ENCODE results near the gene LEFTY1.

Gene LEFTY1

GRCh38 chr1:225899044-225899925 is 10.3 kb upstream of the LEFTY1 start:
- no peaks in the 10 kb centered on the region for H3K27me3 ChIP-seq (ENCODE audit: control insufficient read depth in 2 of 2, insufficient read depth in 2 of 2, low read length in 2 of 2)
- peaks cover 21 to 26% of the 10 kb centered on the region in 2 donors for H3K4me1 ChIP-seq (ENCODE audit: control insufficient read depth in 2 of 2, insufficient read depth in 2 of 2, low read length in 2 of 2)
- H3K27ac ChIP-seq (ENCODE audit: low read depth in 2 of 2, low read length in 2 of 2), result no peak overlapping the region
- no peak overlapping the region for H3K9ac ChIP-seq (ENCODE audit: low read depth in 1 of 2, low read length in 2 of 2)
- no peaks in the 10 kb centered on the region for H3K9me3 ChIP-seq (ENCODE audit: control insufficient read depth in 2 of 2, low read length in 2 of 2)
- no peak overlapping the region for H3K4me3 ChIP-seq (ENCODE audit: low read length in 2 of 2)
- H3K36me3 ChIP-seq (ENCODE audit: control insufficient read depth in 2 of 2, insufficient read depth in 2 of 2, low read length in 2 of 2), result no peaks in the 10 kb centered on the region

- Histone ChIP-seq H3K27me3 (ENCODE audit: control insufficient read depth in 2 of 2, insufficient read depth in 2 of 2, low read length in 2 of 2) (no peaks in the 10 kb centered on the region), H3K4me1 (ENCODE audit: control insufficient read depth in 2 of 2, insufficient read depth in 2 of 2, low read length in 2 of 2) (peaks cover 21 to 26% of the 10 kb centered on the region in 2 donors), H3K9ac (ENCODE audit: low read depth in 1 of 2, low read length in 2 of 2) (peak overlapping the region; percentile 6 to 36), H3K27ac (ENCODE audit: low read depth in 2 of 2, low read length in 2 of 2) (peak overlapping the region; percentile 81 to 84), H3K36me3 (ENCODE audit: control insufficient read depth in 2 of 2, insufficient read depth in 2 of 2, low read length in 2 of 2) (no peaks in the 10 kb centered on the region), H3K9me3 (ENCODE audit: control insufficient read depth in 2 of 2, low read length in 2 of 2) (no peaks in the 10 kb centered on the region), H3K4me3 (ENCODE audit: low read length in 2 of 2) (no peak overlapping the region)
Observed at GRCh38 chr1:225897595-225898514, 8.9 kb upstream of the LEFTY1 start.

GRCh38 chr1:225896937-225897549 is 8.1 kb upstream of the LEFTY1 start:
- Histone ChIP-seq H3K4me3 (ENCODE audit: low read length in 2 of 2) (peak overlapping the region; percentile 19 to 34), H3K27ac (ENCODE audit: low read depth in 2 of 2, low read length in 2 of 2) (peak overlapping the region; percentile 81 to 84), H3K9ac (ENCODE audit: low read depth in 1 of 2, low read length in 2 of 2) (peak overlapping the region; percentile 1 to 62)

GRCh38 chr1:225896494-225896893 is 7.5 kb upstream of the LEFTY1 start:
- no peaks in the 10 kb centered on the region for H3K27me3 ChIP-seq (ENCODE audit: control insufficient read depth in 2 of 2, insufficient read depth in 2 of 2, low read length in 2 of 2)
- no peaks in the 10 kb centered on the region for H3K9me3 ChIP-seq (ENCODE audit: control insufficient read depth in 2 of 2, low read length in 2 of 2)
- peak overlapping the region; percentile 4 to 19 for H3K4me3 ChIP-seq (ENCODE audit: low read length in 2 of 2)
- H3K9ac ChIP-seq (ENCODE audit: low read depth in 1 of 2, low read length in 2 of 2), result peak overlapping the region; percentile 1 to 62
- H3K4me1 ChIP-seq (ENCODE audit: control insufficient read depth in 2 of 2, insufficient read depth in 2 of 2, low read length in 2 of 2), result peaks cover 27 to 28% of the 10 kb centered on the region in 2 donors
- H3K27ac ChIP-seq (ENCODE audit: low read depth in 2 of 2, low read length in 2 of 2), result peak overlapping the region; percentile 81 to 84
- H3K36me3 ChIP-seq (ENCODE audit: control insufficient read depth in 2 of 2, insufficient read depth in 2 of 2, low read length in 2 of 2), result no peaks in the 10 kb centered on the region

More at GRCh38 chr1:225896937-225897549, 8.1 kb upstream of the LEFTY1 start:
- no peaks in the 10 kb centered on the region for H3K36me3 ChIP-seq (ENCODE audit: control insufficient read depth in 2 of 2, insufficient read depth in 2 of 2, low read length in 2 of 2)
- H3K4me1 ChIP-seq (ENCODE audit: control insufficient read depth in 2 of 2, insufficient read depth in 2 of 2, low read length in 2 of 2), result peaks cover 24 to 26% of the 10 kb centered on the region in 2 donors
- no peaks in the 10 kb centered on the region for H3K27me3 ChIP-seq (ENCODE audit: control insufficient read depth in 2 of 2, insufficient read depth in 2 of 2, low read length in 2 of 2)
- H3K9me3 ChIP-seq (ENCODE audit: control insufficient read depth in 2 of 2, low read length in 2 of 2), result no peaks in the 10 kb centered on the region

GRCh38 chr1:225892307-225892706 is 3.4 kb upstream of the LEFTY1 start:
- H3K27me3 ChIP-seq (ENCODE audit: control insufficient read depth in 2 of 2, insufficient read depth in 2 of 2, low read length in 2 of 2), result no peaks in the 10 kb centered on the region
- H3K4me3 ChIP-seq (ENCODE audit: low read length in 2 of 2), result no peak overlapping the region
- H3K36me3 ChIP-seq (ENCODE audit: control insufficient read depth in 2 of 2, insufficient read depth in 2 of 2, low read length in 2 of 2), result no peaks in the 10 kb centered on the region
- peaks cover 36 to 38% of the 10 kb centered on the region in 2 donors for H3K4me1 ChIP-seq (ENCODE audit: control insufficient read depth in 2 of 2, insufficient read depth in 2 of 2, low read length in 2 of 2)
- no peaks in the 10 kb centered on the region for H3K9me3 ChIP-seq (ENCODE audit: control insufficient read depth in 2 of 2, low read length in 2 of 2)
- H3K27ac ChIP-seq (ENCODE audit: low read depth in 2 of 2, low read length in 2 of 2), result peak overlapping the region; percentile 4 to 51
- no peak overlapping the region for H3K9ac ChIP-seq (ENCODE audit: low read depth in 1 of 2, low read length in 2 of 2)

- Histone ChIP-seq H3K27me3 (ENCODE audit: control insufficient read depth in 2 of 2, insufficient read depth in 2 of 2, low read length in 2 of 2) (no peaks in the 10 kb centered on the region), H3K9ac (ENCODE audit: low read depth in 1 of 2, low read length in 2 of 2) (peak overlapping the region in 1 of 2 donors; percentile 65), H3K36me3 (ENCODE audit: control insufficient read depth in 2 of 2, insufficient read depth in 2 of 2, low read length in 2 of 2) (peaks cover 0 to 2% of the 10 kb centered on the region in 2 donors), H3K4me1 (ENCODE audit: control insufficient read depth in 2 of 2, insufficient read depth in 2 of 2, low read length in 2 of 2) (peaks cover 32 to 34% of the 10 kb centered on the region in 2 donors), H3K27ac (ENCODE audit: low read depth in 2 of 2, low read length in 2 of 2) (peak overlapping the region; percentile 89 to 95), H3K4me3 (ENCODE audit: low read length in 2 of 2) (peak overlapping the region in 1 of 2 donors; percentile 39), H3K9me3 (ENCODE audit: control insufficient read depth in 2 of 2, low read length in 2 of 2) (no peaks in the 10 kb centered on the region)
Observed at GRCh38 chr1:225891229-225891972, 2.5 kb upstream of the LEFTY1 start.

- peak overlapping the region; percentile 89 to 95 for H3K27ac ChIP-seq (ENCODE audit: low read depth in 2 of 2, low read length in 2 of 2)
- peak overlapping the region in 1 of 2 donors; percentile 65 for H3K9ac ChIP-seq (ENCODE audit: low read depth in 1 of 2, low read length in 2 of 2)
- peak overlapping the region in 1 of 2 donors; percentile 39 for H3K4me3 ChIP-seq (ENCODE audit: low read length in 2 of 2)
- no peaks in the 10 kb centered on the region for H3K27me3 ChIP-seq (ENCODE audit: control insufficient read depth in 2 of 2, insufficient read depth in 2 of 2, low read length in 2 of 2)
- peaks cover 32 to 33% of the 10 kb centered on the region in 2 donors for H3K4me1 ChIP-seq (ENCODE audit: control insufficient read depth in 2 of 2, insufficient read depth in 2 of 2, low read length in 2 of 2)
- H3K9me3 ChIP-seq (ENCODE audit: control insufficient read depth in 2 of 2, low read length in 2 of 2), result no peaks in the 10 kb centered on the region
- H3K36me3 ChIP-seq (ENCODE audit: control insufficient read depth in 2 of 2, insufficient read depth in 2 of 2, low read length in 2 of 2), result peaks cover 0 to 2% of the 10 kb centered on the region in 2 donors
Observed at GRCh38 chr1:225890346-225891228, 1.6 kb upstream of the LEFTY1 start.

GRCh38 chr1:225889743-225890142 is 797 bp upstream of the LEFTY1 start:
- peaks cover 32 to 33% of the 10 kb centered on the region in 2 donors for H3K4me1 ChIP-seq (ENCODE audit: control insufficient read depth in 2 of 2, insufficient read depth in 2 of 2, low read length in 2 of 2)
- H3K9me3 ChIP-seq (ENCODE audit: control insufficient read depth in 2 of 2, low read length in 2 of 2), result no peaks in the 10 kb centered on the region
- peak overlapping the region; percentile 32 to 94 for H3K9ac ChIP-seq (ENCODE audit: low read depth in 1 of 2, low read length in 2 of 2)
- no peaks in the 10 kb centered on the region for H3K27me3 ChIP-seq (ENCODE audit: control insufficient read depth in 2 of 2, insufficient read depth in 2 of 2, low read length in 2 of 2)
- H3K27ac ChIP-seq (ENCODE audit: low read depth in 2 of 2, low read length in 2 of 2), result peak overlapping the region; percentile 89 to 95
- peaks cover 0 to 2% of the 10 kb centered on the region in 2 donors for H3K36me3 ChIP-seq (ENCODE audit: control insufficient read depth in 2 of 2, insufficient read depth in 2 of 2, low read length in 2 of 2)
- H3K4me3 ChIP-seq (ENCODE audit: low read length in 2 of 2), result peak overlapping the region; percentile 71 to 74

Measured in mucosa of rectum (tissue), 2 donors.